Measurements from ENCODE around the gene THAP3. TPM values are rescaled to one million over a fixed set of nuclear protein-coding genes. Genes with fewer than 3 reads are reported as not detected.
A peak's percentile ranks its signal among the peaks of the same experiment; 100 is the strongest.

The THAP3 gene
- total and polyA plus RNA-seq, 9 of the 15 experiments (the other 6 are each of a cell fraction or from before 2014, with no cell fraction given) = 1.9 to 31.2 (median 18.2) TPM

GRCh38 chr1:6601923-6602668, 22.6 kb upstream of the THAP3 start (continued):
- TF ChIP-seq HMG20A (CRISPR knock-in tag; conservative IDR thresholded peaks at IDR 0.05) = no peak
- no peak; the same call in 1 of the 2 replicates for TF ChIP-seq USF2 (CRISPR knock-in tag; IDR thresholded peaks at IDR 0.05)
- no peak for TF ChIP-seq HMBOX1 (IDR thresholded peaks at IDR 0.05)
- peak; percentile 14 to 73 (median 58) for TF ChIP-seq YY1 (IDR thresholded peaks at IDR 0.05; ENCODE audit: borderline replicate concordance in 1 of 3, control insufficient read depth in 1 of 3, extremely low read depth in 1 of 3, insufficient read depth in 3 of 3, insufficient read length in 1 of 3, insufficient replicate concordance in 2 of 3, low read depth in 1 of 3, low read length in 2 of 3)
- no peak for TF ChIP-seq RNF219 (CRISPR knock-in tag; IDR thresholded peaks at IDR 0.05)
- TF ChIP-seq MEF2D (tag; conservative IDR thresholded peaks at IDR 0.05; ENCODE audit: low read depth) = no peak
- TF ChIP-seq U2AF2 (optimal IDR thresholded peaks at IDR 0.05; ENCODE audit: low read depth, low read length) = no peak
- no peak for TF ChIP-seq POU5F1 (IDR thresholded peaks at IDR 0.05; ENCODE audit: borderline replicate concordance, low read depth, low read length, partially characterized antibody)
- no peak for TF ChIP-seq ZNF121 (CRISPR knock-in tag; conservative IDR thresholded peaks at IDR 0.05)
- no peak for TF ChIP-seq TEAD2 (tag; IDR thresholded peaks at IDR 0.05)
- TF ChIP-seq SMARCE1 (IDR thresholded peaks at IDR 0.05) = no peak
- TF ChIP-seq ZNF79 (CRISPR knock-in tag; IDR thresholded peaks at IDR 0.05; ENCODE audit: low read depth) = no peak
- TF ChIP-seq SMAD3 (CRISPR knock-in tag; conservative IDR thresholded peaks at IDR 0.05) = no peak
- no peak for TF ChIP-seq STAT5A (IDR thresholded peaks at IDR 0.05; ENCODE audit: borderline replicate concordance, low read length)
- 0 out of 2 replicates have a peak, but pooled peaks have one; percentile 42 for TF ChIP-seq KDM2B (CRISPR knock-in tag; IDR thresholded peaks at IDR 0.05)
- TF ChIP-seq NONO (IDR thresholded peaks at IDR 0.05; ENCODE audit: low read depth in 2 of 2, low read length in 1 of 2) = peak in 1 of 2 experiments; percentile 40; a peak in 1 of 4 replicates
- no peak for TF ChIP-seq ZBTB5 (IDR thresholded peaks at IDR 0.05)
- peak; percentile 31; the same call in 1 of the 2 replicates for TF ChIP-seq ZNF239 (CRISPR knock-in tag; IDR thresholded peaks at IDR 0.05)
- TF ChIP-seq TEAD1 (CRISPR knock-in tag; IDR thresholded peaks at IDR 0.05) = no peak
- TF ChIP-seq KLF10 (CRISPR knock-in tag; IDR thresholded peaks at IDR 0.05) = no peak
- no peak for TF ChIP-seq PHTF2 (CRISPR knock-in tag; IDR thresholded peaks at IDR 0.05)

All from K562 (cell line).